T-helper 2 cell treated with Interferon-gamma antibody and Interleukin-4, amounts not matched to agents 5 μg/mL and 100 μg/mL, for 36 hours (primary cell): ENCODE measurements around the gene PHLDA1.

ENCODE experiments used
- DNase-seq: peaks from one replicate; pipeline ENCODE4 v3.0.0; 2021; ENCODE audit warnings: low spot score
- H3K27ac Mint-ChIP-seq: one replicate; pipeline ENCODE4 v1.8.0; 2021; ENCODE audit warnings: mild to moderate bottlenecking, mixed read lengths
- H3K27me3 Mint-ChIP-seq: one replicate; pipeline ENCODE4 v1.8.0; 2021; ENCODE audit warnings: low read depth, mixed read lengths
- H3K36me3 Mint-ChIP-seq: one replicate; pipeline ENCODE4 v1.8.0; 2021; ENCODE audit warnings: low read depth, mixed read lengths
- H3K4me1 Mint-ChIP-seq: one replicate; pipeline ENCODE4 v1.8.0; 2021; ENCODE audit warnings: low read depth, mixed read lengths
- H3K4me3 Mint-ChIP-seq: one replicate; pipeline ENCODE4 v1.8.0; 2022; ENCODE audit warnings: mild to moderate bottlenecking, moderate library complexity, mixed read lengths
- H3K9me3 Mint-ChIP-seq: one replicate; pipeline ENCODE4 v1.8.0; 2021; ENCODE audit warnings: mixed read lengths

The PHLDA1 gene

DNA sequence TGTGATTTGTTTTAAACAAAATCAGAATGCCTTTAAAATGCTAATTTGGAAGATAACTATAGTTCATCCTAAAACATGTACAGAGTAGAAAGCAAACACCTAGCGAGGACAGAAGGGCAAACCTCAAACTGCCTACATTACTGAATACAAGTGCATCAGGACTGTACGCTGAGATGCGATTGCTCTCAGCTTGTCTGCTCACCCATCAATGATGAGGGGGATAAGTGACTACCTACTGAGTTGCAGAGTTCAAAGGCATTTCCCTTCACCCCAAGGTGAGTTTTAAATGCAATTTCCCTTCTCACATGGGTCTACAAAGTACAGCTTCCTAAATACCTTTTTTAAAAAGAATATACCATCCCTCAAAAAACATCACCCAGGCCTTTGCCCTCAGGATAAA, 52.9 kb downstream of the PHLDA1 start:
- Mint-ChIP-seq H3K27me3 (no peaks in the 10 kb centered on the region), H3K4me3 (peak overlapping the region; percentile 69), H3K27ac (peak overlapping the region; percentile 94), H3K4me1 (peaks cover 61% of the 10 kb centered on the region), H3K9me3 (no peaks in the 10 kb centered on the region), H3K36me3 (no peaks in the 10 kb centered on the region)
- DNase-seq: peak; percentile 40

DNA sequence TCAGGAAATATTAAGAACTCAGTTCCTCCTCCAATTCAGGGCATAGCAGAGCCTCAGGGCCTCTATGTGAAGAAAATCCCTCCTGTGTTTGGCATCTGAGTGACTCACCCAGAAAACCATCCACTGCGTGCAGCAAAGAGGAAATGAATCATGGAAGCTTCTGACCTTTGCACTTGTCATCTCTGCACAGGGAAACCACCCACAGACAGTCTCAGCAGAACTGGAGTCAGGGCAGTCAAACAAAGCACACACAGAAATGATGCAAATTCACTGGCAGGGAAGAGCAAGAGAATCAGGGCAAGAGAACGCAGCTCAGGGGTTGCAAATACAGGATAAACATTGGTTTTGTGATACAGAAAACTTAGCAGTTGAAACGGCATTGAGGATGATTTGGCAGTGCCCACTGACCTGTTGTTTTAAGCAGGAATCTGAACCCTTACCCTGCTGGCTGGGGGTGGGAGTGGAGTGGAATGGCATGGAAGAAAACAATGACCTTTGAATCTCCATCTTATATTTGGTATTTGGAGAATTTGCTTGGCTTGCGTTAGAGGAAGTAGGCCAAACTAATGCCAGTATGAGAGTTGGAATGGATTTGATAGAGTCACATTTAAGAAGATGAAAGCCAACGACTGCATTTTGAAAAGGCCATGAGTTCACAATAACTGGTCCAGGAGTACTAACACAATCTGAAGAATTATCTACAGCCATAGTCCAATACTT, 53.5 kb downstream of the PHLDA1 start:
- H3K27ac Mint-ChIP-seq: peak overlapping the region; percentile 94
- peak; percentile 89 for DNase-seq
- no peaks in the 10 kb centered on the region for H3K9me3 Mint-ChIP-seq
- H3K27me3 Mint-ChIP-seq: no peaks in the 10 kb centered on the region
- H3K4me1 Mint-ChIP-seq: peaks cover 56% of the 10 kb centered on the region
- no peaks in the 10 kb centered on the region for H3K36me3 Mint-ChIP-seq
- peak overlapping the region; percentile 69 for H3K4me3 Mint-ChIP-seq

DNA sequence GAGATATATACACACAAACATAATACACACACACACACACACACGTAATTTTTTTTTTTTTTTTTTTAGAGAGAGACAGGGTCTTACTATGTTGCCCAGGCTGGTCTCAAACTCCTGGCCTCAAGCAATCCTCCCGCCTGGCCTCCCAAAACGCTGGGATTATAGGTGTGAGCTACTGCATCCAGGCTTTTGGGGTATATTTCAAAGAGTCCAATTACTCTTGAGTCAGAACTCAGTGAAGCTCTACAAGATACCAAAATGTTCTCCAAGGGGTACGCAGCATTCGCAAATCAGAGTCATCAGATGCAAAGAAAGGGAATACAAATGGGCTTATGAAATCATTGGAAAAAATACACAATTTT, 54.0 kb downstream of the PHLDA1 start:
- Mint-ChIP-seq H3K27ac (peak overlapping the region; percentile 94), H3K4me1 (peaks cover 53% of the 10 kb centered on the region), H3K4me3 (peak overlapping the region; percentile 69), H3K9me3 (no peaks in the 10 kb centered on the region), H3K27me3 (no peaks in the 10 kb centered on the region), H3K36me3 (no peaks in the 10 kb centered on the region)
- no peak for DNase-seq

- Mint-ChIP-seq H3K4me3 (no peak overlapping the region), H3K36me3 (peaks cover 2% of the 10 kb centered on the region), H3K4me1 (peaks cover 49% of the 10 kb centered on the region), H3K27me3 (no peaks in the 10 kb centered on the region), H3K27ac (peak overlapping the region; percentile 67), H3K9me3 (no peaks in the 10 kb centered on the region)
- no peak for DNase-seq
Observed at GRCh38 chr12:75976913-75977312, 54.7 kb downstream of the PHLDA1 start.

DNA sequence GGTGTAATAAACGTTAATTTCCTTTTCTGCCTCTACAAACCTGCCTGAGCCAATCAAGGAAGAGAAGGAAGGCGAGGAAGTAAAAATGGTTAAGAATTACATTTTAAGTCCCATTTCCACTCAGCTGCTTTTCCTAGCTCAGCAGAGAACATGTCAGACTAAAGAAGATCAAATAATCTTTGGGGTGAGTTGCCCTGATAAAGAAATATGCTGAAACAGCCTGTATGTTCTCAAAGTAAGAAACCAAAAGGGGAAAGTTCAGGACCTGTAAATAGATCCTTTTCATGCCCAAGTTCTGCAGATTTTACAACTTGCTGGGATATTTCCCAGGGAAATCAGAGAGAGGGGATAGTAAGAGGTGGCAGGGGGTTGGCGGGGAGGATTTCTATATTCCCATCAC, 55.5 kb downstream of the PHLDA1 start:
- Mint-ChIP-seq H3K4me3 (no peak overlapping the region), H3K27me3 (no peaks in the 10 kb centered on the region), H3K4me1 (peaks cover 42% of the 10 kb centered on the region), H3K9me3 (peaks cover 5% of the 10 kb centered on the region), H3K27ac (peak overlapping the region; percentile 54), H3K36me3 (peaks cover 3% of the 10 kb centered on the region)
- no peak for DNase-seq

- peak overlapping the region; percentile 54 for H3K27ac Mint-ChIP-seq
- peaks cover 38% of the 10 kb centered on the region for H3K4me1 Mint-ChIP-seq
- no peaks in the 10 kb centered on the region for H3K27me3 Mint-ChIP-seq
- no peak overlapping the region for H3K4me3 Mint-ChIP-seq
- no peak for DNase-seq
- H3K9me3 Mint-ChIP-seq: peaks cover 5% of the 10 kb centered on the region
- H3K36me3 Mint-ChIP-seq: peaks cover 3% of the 10 kb centered on the region
Observed at GRCh38 chr12:75975702-75976101, 55.9 kb downstream of the PHLDA1 start.
